ENCODE measurements around the gene ASB2. TPM values are rescaled to one million over a fixed set of nuclear protein-coding genes. Genes with fewer than 3 reads are reported as not detected.
A peak's percentile ranks its signal among the peaks of the same experiment; 100 is the strongest.

ASB2 gene
- total and polyA plus RNA-seq, 8 donors, result 2.0 to 199 (median 18.7) TPM

- Histone ChIP-seq H3K36me3 (no peaks in the 10 kb centered on the region), H3K4me3 (no peak overlapping the region), H3K27me3 (peaks cover 0 to 7% (median 0%) of the 10 kb centered on the region in 3 donors), H3K4me1 (peaks cover 0 to 19% (median 8%) of the 10 kb centered on the region in 4 donors), H3K27ac (no peak overlapping the region), H3K9me3 (no peaks in the 10 kb centered on the region)
- intact Hi-C loops (cut with DNase I; ENCODE audit: low total_unique reads), result loop anchor here (10.0 kb wide), 1 partner anchor 114 kb away; the partner anchor contains the start of gene PRIMA1
- WGBS, 5 donors, result 86 to 94% (median 91%) methylated on average over 5 of the region's 5 CpGs
- no peak for TF ChIP-seq POLR2AphosphoS5 (IDR thresholded peaks at IDR 0.05)
- TF ChIP-seq CTCF (IDR thresholded peaks at IDR 0.05), result no peak
- TF ChIP-seq EP300 (IDR thresholded peaks at IDR 0.05), result no peak
- no peak for TF ChIP-seq POLR2A (IDR thresholded peaks at IDR 0.05)
- no peak for DNase-seq
Observed at GRCh38 chr14:93898731-93899130, 77.6 kb downstream of the ASB2 start.

- no peak overlapping the region for H3K27ac ChIP-seq
- TF ChIP-seq POLR2A (IDR thresholded peaks at IDR 0.05) (no peak), EP300 (IDR thresholded peaks at IDR 0.05) (no peak), POLR2AphosphoS5 (IDR thresholded peaks at IDR 0.05) (no peak), CTCF (IDR thresholded peaks at IDR 0.05) (no peak)
- H3K27me3 ChIP-seq, result peaks cover 0 to 2% (median 0%) of the 10 kb centered on the region in 3 donors
- no peak for DNase-seq
- intact Hi-C loops (cut with DNase I; ENCODE audit: low total_unique reads), result loop anchor here (10.0 kb wide), 1 partner anchor 113 kb away; the partner anchor contains the start of gene PRIMA1
- no peak overlapping the region for H3K4me3 ChIP-seq
- no peaks in the 10 kb centered on the region for H3K36me3 ChIP-seq
- H3K4me1 ChIP-seq, result peaks cover 0 to 23% (median 10%) of the 10 kb centered on the region in 4 donors
- 86 to 93% (median 90%) methylated on average over 12 to 15 of the region's 15 CpGs for WGBS, 5 donors
- H3K9me3 ChIP-seq, result no peaks in the 10 kb centered on the region
Observed at GRCh38 chr14:93898081-93898611, 78.2 kb downstream of the ASB2 start.

- Histone ChIP-seq H3K27me3 (no peaks in the 10 kb centered on the region), H3K9me3 (no peaks in the 10 kb centered on the region), H3K27ac (no peak overlapping the region), H3K4me3 (no peak overlapping the region), H3K4me1 (peaks cover 0 to 25% (median 14%) of the 10 kb centered on the region in 4 donors), H3K36me3 (no peaks in the 10 kb centered on the region)
- intact Hi-C loops (cut with DNase I; ENCODE audit: low total_unique reads), result loop anchor here (10.0 kb wide), 1 partner anchor 113 kb away; the partner anchor contains the start of gene PRIMA1
- DNase-seq, result no peak
- 76 to 91% (median 90%) methylated on average over 5 of the region's 5 CpGs for WGBS, 5 donors
- TF ChIP-seq POLR2AphosphoS5 (IDR thresholded peaks at IDR 0.05) (no peak), POLR2A (IDR thresholded peaks at IDR 0.05) (no peak), EP300 (IDR thresholded peaks at IDR 0.05) (no peak), CTCF (IDR thresholded peaks at IDR 0.05) (no peak)
Observed at GRCh38 chr14:93897476-93897845, 78.9 kb downstream of the ASB2 start.

GRCh38 chr14:93895023-93895604, 81.3 kb downstream of the ASB2 start:
- Histone ChIP-seq H3K4me3 (no peak overlapping the region), H3K4me1 (peaks cover 0 to 17% (median 10%) of the 10 kb centered on the region in 4 donors), H3K9me3 (no peaks in the 10 kb centered on the region), H3K27ac (no peak overlapping the region), H3K27me3 (peaks cover 0 to 15% (median 0%) of the 10 kb centered on the region in 3 donors), H3K36me3 (no peaks in the 10 kb centered on the region)
- DNase-seq, result peak in 1 of 2 donors; percentile 36
- intact Hi-C loops (cut with DNase I; ENCODE audit: low total_unique reads), result loop anchor here (10.0 kb wide), 1 partner anchor 110 kb away; the partner anchor contains the start of gene PRIMA1
- WGBS, 5 donors, result 84 to 91% (median 88%) methylated on average over 9 of the region's 9 CpGs
- TF ChIP-seq EP300 (IDR thresholded peaks at IDR 0.05) (no peak), POLR2A (IDR thresholded peaks at IDR 0.05) (no peak), POLR2AphosphoS5 (IDR thresholded peaks at IDR 0.05) (no peak)
